Lung (tissue), 12 donors: ENCODE data around the gene GADD45G. TPM values are rescaled to one million over a fixed set of nuclear protein-coding genes. Genes with fewer than 3 reads are reported as not detected.

Source experiments
- ATAC-seq: fragments of 200-7000 bp; cut with Tn5 transposase; one replicate; pipeline ENCODE4 v1.9.1; 2020; ENCODE audit warnings: moderate number of reproducible peaks; ENCODE audit not compliant: insufficient read depth, low FRiP score
- DNase-seq, 3 donors: peaks; one replicate each; pipeline ENCODE4 v3.0.0-alpha.2; 2013 to 2017
- H3K27ac ChIP-seq, 2 donors: one replicate each; pipeline ENCODE4 v1.5.1; 2013; ENCODE audit warnings: mild to moderate bottlenecking in 2 of 2, moderate library complexity in 2 of 2, control low read depth in 1 of 2, inconsistent platforms in 1 of 2, low read depth in 1 of 2, low read length in 1 of 2
- H3K27me3 ChIP-seq, 3 donors: one replicate each; pipeline ENCODE4 v1.5.1; 2013; ENCODE audit warnings: low read length in 2 of 3; ENCODE audit not compliant: control insufficient read depth in 3 of 3, insufficient read depth in 3 of 3
- H3K36me3 ChIP-seq, 4 donors: one replicate each; pipeline ENCODE4 v1.5.1; 2013; ENCODE audit warnings: low read length in 4 of 4, mild to moderate bottlenecking in 1 of 4, moderate library complexity in 1 of 4; ENCODE audit not compliant: control insufficient read depth in 4 of 4, insufficient read depth in 4 of 4
- H3K4me1 ChIP-seq, 5 donors: one replicate each; pipeline ENCODE4 v1.5.1; 2013; ENCODE audit warnings: low read length in 5 of 5, mild to moderate bottlenecking in 2 of 5, moderate library complexity in 1 of 5; ENCODE audit not compliant: control insufficient read depth in 5 of 5, insufficient read depth in 5 of 5
- H3K4me3 ChIP-seq: one replicate; pipeline ENCODE4 v1.5.1; 2013; ENCODE audit warnings: mild to moderate bottlenecking, control low read depth, moderate library complexity
- H3K9ac ChIP-seq, 2 donors: one replicate each; pipeline ENCODE4 v1.5.1; 2013; ENCODE audit warnings: low read length in 2 of 2, control low read depth in 1 of 2; ENCODE audit not compliant: insufficient read depth in 1 of 2
- H3K9me3 ChIP-seq, 4 donors: one replicate each; pipeline ENCODE4 v1.5.1; 2013; ENCODE audit warnings: low read length in 3 of 4, mild to moderate bottlenecking in 1 of 4, moderate library complexity in 1 of 4; ENCODE audit not compliant: control insufficient read depth in 4 of 4, insufficient read depth in 3 of 4
- WGBS, 2 donors: extraction: QIAGEN DNeasy Blood & Tissue Kit; methylation state at CpG; one replicate each; pipeline ENCODE4 v1.1.7; 2013; 5-methylcytosine and 5-hydroxymethylcytosine counted together
- polyA plus RNA-seq, 2 donors: library from polyadenylated mRNA; stranded (reverse); fragments of 200-250 nt; gene quantifications; one replicate each; pipeline ENCODE4 v1.2.1, GENCODE V29; 2013
- total RNA-seq, 2 donors: library from RNA; depleted of rRNA in 1 of 2; stranded (reverse); fragments of >200 nt in 1 of 2; gene quantifications; one replicate each; pipeline ENCODE4 v1.2.1, GENCODE V29; 2014 to 2021
- TF ChIP-seq, protein P1 (sequence below): IDR thresholded peaks from 2 replicates; pipeline ENCODE4 v1.5.1; 2012; ENCODE audit warnings: mild to moderate bottlenecking; ENCODE audit errors: control extremely low read depth, extremely low read depth
- donor health status: control.
- donor health status: control.
- donor health status: Bipolar disorder and iron deficiency.
- donor health status: healthy.
- donor health status: DM: yes; HTN: yes; CAD: no.

Gene GADD45G
- total and polyA plus RNA-seq, 4 donors, result 9.9 to 70.3 (median 33.5) TPM

DNA sequence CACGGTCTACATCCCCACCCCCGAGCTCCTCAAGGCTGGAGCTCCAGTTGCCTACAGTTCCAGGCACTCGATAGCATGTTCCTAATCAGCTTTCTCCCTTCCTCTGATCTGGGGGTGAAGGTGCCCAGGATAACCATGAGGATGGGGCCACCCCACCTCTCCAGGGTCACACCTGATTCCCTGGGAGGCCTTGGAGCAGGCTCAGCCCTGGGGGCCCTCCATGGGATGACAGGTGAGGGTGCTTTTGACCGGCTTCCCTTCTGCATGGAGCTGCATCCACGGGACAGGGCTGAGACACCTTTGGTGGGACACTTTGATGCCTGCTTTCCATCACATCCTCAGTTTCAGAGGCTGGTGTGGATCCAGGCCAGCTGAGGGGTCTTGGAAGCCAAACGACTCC is 28.6 kb downstream of the GADD45G start:
- Histone ChIP-seq H3K27me3 (no peaks in the 10 kb centered on the region), H3K4me1 (peaks cover 0 to 44% (median 12%) of the 10 kb centered on the region in 5 donors), H3K36me3 (no peaks in the 10 kb centered on the region), H3K9ac (no peak overlapping the region), H3K4me3 (no peak overlapping the region), H3K27ac (no peak overlapping the region), H3K9me3 (no peaks in the 10 kb centered on the region)
- TF ChIP-seq, protein P1, sequence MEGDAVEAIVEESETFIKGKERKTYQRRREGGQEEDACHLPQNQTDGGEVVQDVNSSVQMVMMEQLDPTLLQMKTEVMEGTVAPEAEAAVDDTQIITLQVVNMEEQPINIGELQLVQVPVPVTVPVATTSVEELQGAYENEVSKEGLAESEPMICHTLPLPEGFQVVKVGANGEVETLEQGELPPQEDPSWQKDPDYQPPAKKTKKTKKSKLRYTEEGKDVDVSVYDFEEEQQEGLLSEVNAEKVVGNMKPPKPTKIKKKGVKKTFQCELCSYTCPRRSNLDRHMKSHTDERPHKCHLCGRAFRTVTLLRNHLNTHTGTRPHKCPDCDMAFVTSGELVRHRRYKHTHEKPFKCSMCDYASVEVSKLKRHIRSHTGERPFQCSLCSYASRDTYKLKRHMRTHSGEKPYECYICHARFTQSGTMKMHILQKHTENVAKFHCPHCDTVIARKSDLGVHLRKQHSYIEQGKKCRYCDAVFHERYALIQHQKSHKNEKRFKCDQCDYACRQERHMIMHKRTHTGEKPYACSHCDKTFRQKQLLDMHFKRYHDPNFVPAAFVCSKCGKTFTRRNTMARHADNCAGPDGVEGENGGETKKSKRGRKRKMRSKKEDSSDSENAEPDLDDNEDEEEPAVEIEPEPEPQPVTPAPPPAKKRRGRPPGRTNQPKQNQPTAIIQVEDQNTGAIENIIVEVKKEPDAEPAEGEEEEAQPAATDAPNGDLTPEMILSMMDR, result no peak
- no peak for ATAC-seq
- 94 to 97% methylated on average over 6 of the region's 6 CpGs for WGBS, 2 donors
- DNase-seq, result no peak

DNA sequence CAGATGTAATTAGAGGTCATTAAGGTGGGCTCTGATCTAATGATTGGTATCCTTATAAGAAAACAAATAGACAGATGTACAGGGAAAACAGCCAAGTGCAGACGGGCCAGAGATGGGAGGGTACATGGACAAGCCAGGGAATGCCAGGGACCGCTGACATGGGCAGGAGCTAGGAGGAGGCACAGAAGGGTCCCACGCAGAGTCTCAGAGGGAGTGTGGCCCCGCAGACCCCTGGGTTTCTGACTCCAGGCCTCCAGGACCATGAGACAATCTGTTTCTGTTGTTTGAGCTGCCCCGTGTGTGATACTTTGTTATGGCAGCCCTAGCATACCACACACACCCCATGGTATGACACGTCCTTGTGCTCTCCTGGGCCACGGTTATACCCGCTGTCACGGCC is 29.1 kb downstream of the GADD45G start:
- Histone ChIP-seq H3K27ac (no peak overlapping the region), H3K4me3 (no peak overlapping the region), H3K9ac (no peak overlapping the region), H3K9me3 (no peaks in the 10 kb centered on the region), H3K27me3 (no peaks in the 10 kb centered on the region), H3K36me3 (no peaks in the 10 kb centered on the region), H3K4me1 (peaks cover 0 to 46% (median 12%) of the 10 kb centered on the region in 5 donors)
- TF ChIP-seq, protein P1, result no peak
- no peak for DNase-seq
- WGBS, 2 donors, result 90 to 97% methylated on average over 9 of the region's 9 CpGs
- ATAC-seq, result no peak

DNA sequence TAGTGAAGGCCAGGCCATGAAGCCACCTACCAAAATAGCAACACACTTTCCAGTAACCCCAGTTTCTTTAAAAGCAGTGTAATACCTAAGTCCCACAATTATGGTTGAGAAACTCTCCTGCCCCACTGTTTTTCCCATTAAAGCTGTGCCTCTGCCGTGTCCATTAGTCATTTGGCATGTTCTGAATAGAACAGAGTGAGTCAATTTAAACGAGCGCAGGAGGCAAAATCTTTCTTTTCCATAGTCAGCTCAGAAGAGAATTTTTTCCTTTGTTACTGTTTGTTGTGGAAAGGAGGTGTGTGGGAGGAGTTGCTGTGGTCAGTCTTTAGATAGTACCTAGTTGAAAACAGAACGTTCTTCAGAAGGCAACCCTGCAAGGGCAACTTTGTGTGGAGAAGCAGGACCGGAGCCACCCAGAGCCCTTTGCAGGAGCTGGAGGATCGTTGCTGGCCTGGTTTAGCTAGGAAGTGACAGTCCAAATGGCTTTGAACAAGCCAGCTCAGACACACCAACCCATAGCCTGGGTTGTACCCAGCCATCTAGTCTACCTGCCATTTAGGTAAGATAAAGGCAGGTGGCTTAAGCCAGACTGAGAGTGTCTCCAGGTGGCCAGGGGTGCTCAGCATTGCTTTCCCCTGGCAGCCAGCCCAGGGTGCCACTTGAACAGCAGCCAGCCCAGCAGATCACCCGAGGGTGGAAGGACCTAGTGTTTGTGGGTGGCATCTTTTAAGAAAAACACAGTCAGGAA is 30.4 kb downstream of the GADD45G start:
- 71 to 86% methylated on average over 7 of the region's 7 CpGs for WGBS, 2 donors
- H3K27ac ChIP-seq, result no peak overlapping the region
- H3K9me3 ChIP-seq, result no peaks in the 10 kb centered on the region
- ATAC-seq (no peak), DNase-seq (peak in 1 of 3 donors; percentile 12)
- TF ChIP-seq, protein P1, result no peak
- no peak overlapping the region for H3K9ac ChIP-seq
- peaks cover 0 to 56% (median 22%) of the 10 kb centered on the region in 5 donors for H3K4me1 ChIP-seq
- H3K36me3 ChIP-seq, result no peaks in the 10 kb centered on the region
- H3K4me3 ChIP-seq, result no peak overlapping the region
- no peaks in the 10 kb centered on the region for H3K27me3 ChIP-seq
